DND-41 (cell line): ENCODE measurements around the gene BMP3.

Source experiments
- ATAC-seq: fragments of 200-7000 bp; cut with Tn5 transposase; 3 replicates; pipeline ENCODE4 v1.9.1; 2021; ENCODE audit warnings: low read depth; ENCODE audit not compliant: insufficient read depth
- DNase-seq: peaks from one replicate; pipeline ENCODE4 v3.0.0-alpha.2; 2020
- H2AFZ ChIP-seq: 2 replicates; pipeline ENCODE4 v1.6.0; 2012; ENCODE audit warnings: low read depth, low read length
- H3K27ac ChIP-seq: 2 replicates; pipeline ENCODE4 v1.5.1; 2012; ENCODE audit warnings: low read length, inconsistent platforms
- H3K27me3 ChIP-seq: fragments of 200-600 bp; sonication (generic); 2 replicates; pipeline ENCODE4 v1.6.0; 2012; ENCODE audit warnings: low read length, mild to moderate bottlenecking, inconsistent platforms; ENCODE audit not compliant: insufficient read depth, poor library complexity
- H3K36me3 ChIP-seq: 2 replicates; pipeline ENCODE4 v1.5.1; 2012; ENCODE audit warnings: low read length, inconsistent platforms; ENCODE audit not compliant: insufficient read depth
- H3K4me1 ChIP-seq: 2 replicates; pipeline ENCODE4 v1.5.1; 2012; ENCODE audit warnings: mild to moderate bottlenecking, low read length; ENCODE audit not compliant: insufficient read depth
- H3K4me2 ChIP-seq: 2 replicates; pipeline ENCODE4 v1.6.0; 2012; ENCODE audit warnings: mild to moderate bottlenecking, moderate library complexity, low read length, inconsistent platforms; ENCODE audit not compliant: insufficient read depth
- H3K4me3 ChIP-seq, 2 experiments: fragments of 200-600 bp in 1 of 2; shearing (Covaris generic) in 1 of 2; 2 replicates each; pipeline ENCODE4 v1.5.1; 2012 to 2016; ENCODE audit warnings: inconsistent platforms in 2 of 2, low read length in 2 of 2, mild to moderate bottlenecking in 2 of 2, low read depth in 1 of 2, moderate library complexity in 1 of 2
- H3K79me2 ChIP-seq: 2 replicates; pipeline ENCODE4 v1.6.0; 2012; ENCODE audit warnings: low read length, inconsistent platforms; ENCODE audit not compliant: insufficient read depth
- H3K9ac ChIP-seq: 2 replicates; pipeline ENCODE4 v1.6.0; 2012; ENCODE audit warnings: low read depth, mild to moderate bottlenecking, inconsistent platforms, low read length, moderate library complexity
- H3K9me3 ChIP-seq: 2 replicates; pipeline ENCODE4 v1.5.1; 2012; ENCODE audit warnings: low read length, moderate library complexity, mild to moderate bottlenecking, inconsistent platforms; ENCODE audit not compliant: insufficient read depth, severe bottlenecking
- H4K20me1 ChIP-seq: 2 replicates; pipeline ENCODE4 v1.6.0; 2012; ENCODE audit warnings: low read length; ENCODE audit not compliant: insufficient read depth
- CTCF ChIP-seq: IDR thresholded peaks from 2 replicates; pipeline ENCODE4 v1.5.1; 2012; ENCODE audit warnings: borderline replicate concordance, low read length, moderate library complexity, mild to moderate bottlenecking; ENCODE audit not compliant: poor library complexity, severe bottlenecking; ENCODE audit errors: extremely low read depth
- EZH2 ChIP-seq: IDR thresholded peaks from 3 replicates; pipeline ENCODE4 v1.6.1; 2012; ENCODE audit warnings: borderline replicate concordance, low read depth, mild to moderate bottlenecking, moderate library complexity, low read length, inconsistent platforms; ENCODE audit not compliant: severe bottlenecking

Gene BMP3, protein sequence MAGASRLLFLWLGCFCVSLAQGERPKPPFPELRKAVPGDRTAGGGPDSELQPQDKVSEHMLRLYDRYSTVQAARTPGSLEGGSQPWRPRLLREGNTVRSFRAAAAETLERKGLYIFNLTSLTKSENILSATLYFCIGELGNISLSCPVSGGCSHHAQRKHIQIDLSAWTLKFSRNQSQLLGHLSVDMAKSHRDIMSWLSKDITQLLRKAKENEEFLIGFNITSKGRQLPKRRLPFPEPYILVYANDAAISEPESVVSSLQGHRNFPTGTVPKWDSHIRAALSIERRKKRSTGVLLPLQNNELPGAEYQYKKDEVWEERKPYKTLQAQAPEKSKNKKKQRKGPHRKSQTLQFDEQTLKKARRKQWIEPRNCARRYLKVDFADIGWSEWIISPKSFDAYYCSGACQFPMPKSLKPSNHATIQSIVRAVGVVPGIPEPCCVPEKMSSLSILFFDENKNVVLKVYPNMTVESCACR

DNA sequence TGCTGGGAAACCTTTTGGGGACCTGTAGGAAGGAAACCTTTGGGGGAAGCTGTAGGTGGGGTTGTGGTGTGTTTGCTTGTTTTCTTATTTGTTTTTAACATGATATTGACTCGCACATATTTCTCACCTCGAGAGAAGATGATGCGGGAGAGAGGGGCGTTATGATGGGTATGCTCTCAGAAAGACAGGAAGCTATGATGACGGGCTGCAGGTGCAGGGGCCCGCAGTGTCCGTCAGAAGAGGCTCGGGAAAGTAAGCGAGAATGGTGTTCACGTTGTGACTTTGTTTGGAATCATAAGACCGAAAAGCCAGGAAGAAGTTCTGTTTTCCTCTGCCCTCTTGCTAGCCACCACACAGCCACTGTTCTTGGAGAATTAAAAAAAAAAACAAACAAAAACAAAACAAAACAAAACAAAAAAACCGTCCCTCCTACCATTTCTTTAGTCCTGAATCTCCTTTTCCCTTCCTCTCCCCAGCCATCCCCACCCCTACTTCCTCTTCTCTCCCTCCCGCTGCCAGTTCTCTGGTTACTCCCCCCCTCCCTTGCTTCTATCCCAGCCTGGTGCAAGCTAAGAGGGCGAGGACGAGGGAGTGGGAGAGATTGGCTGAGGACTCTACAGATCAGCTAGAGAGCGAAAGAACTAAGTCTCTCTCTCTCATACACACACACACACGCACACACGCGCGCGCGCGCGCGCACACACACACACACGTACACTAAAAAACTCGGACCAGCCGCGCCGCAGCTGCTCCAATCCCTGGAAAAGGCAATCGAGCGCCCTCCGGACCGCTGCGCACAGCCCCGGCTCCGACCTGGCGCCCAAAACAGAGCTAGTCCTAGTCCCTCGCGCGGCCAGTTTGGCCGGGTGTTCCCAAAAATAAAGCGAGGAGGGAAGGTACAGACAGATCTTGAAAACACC lies at the start of gene BMP3:
Gene BMP3 (plus strand): TSS at position 648 of the 920 bp plus-strand sequence. CDS start 577 bp downstream, outside the sequence.
- H4K20me1 ChIP-seq: no peaks in the 10 kb centered on the region
- ATAC-seq (no peak), DNase-seq (no peak)
- no peak within 1 kb of the TSS for H3K4me2 ChIP-seq
- no peaks in the 10 kb centered on the region for H3K36me3 ChIP-seq
- no peak for TF ChIP-seq CTCF
- TF ChIP-seq EZH2: no peak
- H3K27ac ChIP-seq: no peak within 1 kb of the TSS
- no peaks in the 10 kb centered on the region for H3K79me2 ChIP-seq
- H3K9ac ChIP-seq: no peak within 1 kb of the TSS
- no peak within 1 kb of the TSS for H2AFZ ChIP-seq
- no peak within 1 kb of the TSS for H3K4me3 ChIP-seq
- H3K9me3 ChIP-seq: no peaks in the 10 kb centered on the region
- H3K4me1 ChIP-seq: no peaks in the 10 kb centered on the region
- peaks cover under 1% of the 10 kb centered on the region for H3K27me3 ChIP-seq

DNA sequence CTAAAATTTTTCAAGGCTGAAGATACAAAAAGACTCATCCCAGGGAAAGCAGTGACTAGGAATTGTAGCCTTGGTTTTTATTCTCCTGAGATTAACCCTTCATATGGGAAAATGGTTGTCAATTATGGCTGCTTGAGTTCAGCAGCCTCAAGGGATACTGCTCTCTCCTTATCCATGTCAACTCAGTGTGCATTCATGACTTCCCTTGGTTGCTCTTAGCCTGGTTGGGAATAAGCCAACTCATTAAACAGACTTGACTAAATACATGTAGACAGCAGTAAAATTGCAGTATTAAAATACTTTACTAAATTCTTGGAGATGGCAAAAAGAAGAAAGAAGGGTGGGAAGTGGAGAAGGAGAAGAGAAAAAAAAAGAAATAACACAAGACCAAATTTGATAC lies 44.5 kb upstream of the BMP3 start:
- no peak overlapping the region for H3K4me2 ChIP-seq
- H2AFZ ChIP-seq: no peak overlapping the region
- H3K9ac ChIP-seq: no peak overlapping the region
- no peaks in the 10 kb centered on the region for H3K79me2 ChIP-seq
- DNase-seq: no peak
- TF ChIP-seq EZH2 (no peak), CTCF (no peak)
- no peaks in the 10 kb centered on the region for H4K20me1 ChIP-seq
- H3K27me3 ChIP-seq: no peaks in the 10 kb centered on the region
- no peaks in the 10 kb centered on the region for H3K9me3 ChIP-seq
- no peak for ATAC-seq
- no peaks in the 10 kb centered on the region for H3K4me1 ChIP-seq
- H3K27ac ChIP-seq: no peak overlapping the region
- H3K36me3 ChIP-seq: no peaks in the 10 kb centered on the region
- no peak overlapping the region for H3K4me3 ChIP-seq

DNA sequence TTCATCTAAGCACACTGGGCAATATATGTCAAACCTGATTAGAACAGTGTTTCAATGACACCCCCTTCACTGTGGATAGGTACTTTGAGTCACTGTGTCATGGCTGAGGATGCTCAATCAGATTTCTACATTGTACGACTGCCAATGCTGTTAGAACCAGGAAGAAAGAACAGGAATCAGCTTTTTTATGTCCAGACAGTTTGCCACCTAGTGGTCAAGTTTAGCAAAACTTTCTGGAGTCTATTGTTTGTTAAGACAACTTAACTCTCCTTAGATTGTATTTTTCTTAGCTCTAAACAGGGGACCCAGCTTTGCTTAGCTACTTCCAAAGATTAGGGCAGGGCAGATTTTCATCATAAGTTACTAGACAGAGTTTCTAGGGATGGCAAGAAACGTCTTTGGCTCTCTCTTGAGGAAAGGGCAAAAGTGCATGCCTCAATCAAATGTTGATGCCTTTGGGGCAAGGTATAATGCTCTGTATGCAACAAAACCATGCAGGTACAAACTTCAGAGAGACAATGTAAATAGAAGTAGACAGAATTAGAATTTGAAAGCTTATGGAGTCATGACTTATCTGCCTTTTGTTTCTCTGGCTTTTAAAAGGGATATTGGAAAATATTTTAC lies 40.5 kb upstream of the BMP3 start:
- H2AFZ ChIP-seq: no peak overlapping the region
- no peaks in the 10 kb centered on the region for H3K9me3 ChIP-seq
- peak; percentile 18 for DNase-seq
- no peak overlapping the region for H3K27ac ChIP-seq
- H3K4me2 ChIP-seq: no peak overlapping the region
- peak; percentile 77 for ATAC-seq
- no peak overlapping the region for H3K9ac ChIP-seq
- H3K36me3 ChIP-seq: no peaks in the 10 kb centered on the region
- TF ChIP-seq EZH2: no peak
- TF ChIP-seq CTCF: peak; percentile 78
- no peak overlapping the region for H3K4me3 ChIP-seq
- H3K79me2 ChIP-seq: no peaks in the 10 kb centered on the region
- H3K4me1 ChIP-seq: no peaks in the 10 kb centered on the region
- no peaks in the 10 kb centered on the region for H4K20me1 ChIP-seq
- no peaks in the 10 kb centered on the region for H3K27me3 ChIP-seq
